Hematopoietic multipotent progenitor cell (in vitro differentiated cells): ENCODE measurements around the gene CCDC192. TPM values are rescaled to one million over a fixed set of nuclear protein-coding genes. Genes with fewer than 3 reads are reported as not detected.
A peak's percentile ranks its signal among the peaks of the same experiment; 100 is the strongest.

Source experiments
- DNase-seq, 3 donors: peaks; one replicate each; pipeline ENCODE4 v3.0.0-alpha.2; 2011 to 2015; ENCODE audit warnings: low read depth in 2 of 3, low spot score in 2 of 3
- total RNA-seq: library from RNA; depleted of rRNA; stranded (reverse); fragments of >200 nt; gene quantifications from one replicate; pipeline ENCODE4 v1.2.3, GENCODE V29; 2012

The CCDC192 gene
- total RNA-seq, 1 donor, result not detected

DNA sequence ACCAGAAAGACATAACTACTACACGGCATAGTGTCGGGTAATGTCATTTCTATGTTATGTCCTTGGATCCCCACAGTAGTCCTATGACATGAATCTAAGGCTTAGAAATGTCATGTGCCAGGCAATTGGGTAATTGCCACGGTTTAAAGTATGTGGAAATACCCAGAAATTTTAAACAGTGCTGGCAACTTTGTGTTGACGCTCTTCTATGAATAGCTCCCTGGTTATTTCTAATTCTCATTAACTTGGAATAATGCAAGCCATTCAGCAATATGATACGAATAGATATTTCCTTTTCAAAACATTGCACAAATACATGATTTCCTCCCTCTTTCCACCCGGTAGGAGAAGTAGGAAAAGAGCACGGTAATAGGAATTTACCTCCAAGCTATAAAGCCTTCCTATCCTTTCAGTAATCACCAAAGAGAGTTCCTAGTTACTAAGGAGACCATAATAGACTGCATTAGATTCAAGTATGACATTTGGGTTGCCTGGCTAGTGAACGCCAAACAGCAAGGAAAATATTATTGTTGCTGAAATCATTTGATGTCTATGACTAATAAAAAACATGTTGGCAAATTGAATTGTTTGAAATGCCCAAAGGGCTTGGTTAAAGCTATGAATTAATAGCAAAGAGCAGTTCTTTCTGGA, 168.4 kb downstream of the CCDC192 start:
- DNase-seq, result no peak

GRCh38 chr5:127872494-127872893, 169.3 kb downstream of the CCDC192 start:
- no peak for DNase-seq

GRCh38 chr5:127875235-127876021, 172.2 kb downstream of the CCDC192 start:
- DNase-seq, result peak in 2 of 3 donors; percentile 41 to 61

DNA sequence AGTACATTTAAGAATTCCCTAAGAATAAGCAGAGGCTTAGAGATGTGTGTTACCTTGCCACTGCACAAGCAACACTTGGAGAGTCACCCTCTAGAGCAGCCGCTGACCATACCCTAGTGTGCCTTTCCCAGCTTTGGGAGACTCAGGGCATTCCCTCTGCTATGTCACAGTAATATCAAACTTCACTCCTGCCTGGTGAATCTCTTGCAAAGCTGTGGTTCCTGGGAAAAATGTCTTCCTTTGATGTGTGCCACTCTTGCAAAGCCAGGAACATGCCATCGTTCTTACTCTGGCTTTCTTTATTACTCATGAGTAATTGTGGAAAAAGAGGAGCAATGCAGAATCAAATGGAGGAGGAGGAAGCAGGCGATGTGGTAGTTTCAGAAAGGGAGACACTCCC, 173.2 kb downstream of the CCDC192 start:
- no peak for DNase-seq

- peak in 2 of 3 donors; percentile 25 to 55 for DNase-seq
These were observed 175.1 kb downstream of the CCDC192 start for GRCh38 chr5:127878174-127878750.

- no peak for DNase-seq
These were observed 181.2 kb downstream of the CCDC192 start for GRCh38 chr5:127884416-127884815.

- DNase-seq, result no peak
These were observed 182.0 kb downstream of the CCDC192 start for GRCh38 chr5:127885176-127885575.

DNA sequence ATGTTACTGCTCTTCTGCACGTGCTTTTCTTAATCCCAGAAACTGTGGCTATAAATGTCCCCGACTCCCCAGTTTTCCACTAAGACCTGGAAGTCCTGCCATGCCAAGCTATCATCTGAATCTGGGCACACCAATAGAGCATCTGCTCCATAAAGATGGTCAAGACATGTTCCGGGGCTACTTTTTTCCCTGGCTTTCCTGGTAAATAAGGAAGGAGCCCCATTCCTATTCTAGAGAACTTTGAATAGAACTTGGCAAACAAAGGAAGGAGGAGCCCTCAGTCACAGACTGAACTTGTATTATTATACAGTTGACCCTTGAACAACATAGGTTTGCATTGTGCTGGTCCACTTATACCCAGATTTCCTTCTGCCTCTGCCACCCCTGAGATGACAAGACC, 182.9 kb downstream of the CCDC192 start:
- no peak for DNase-seq

- no peak for DNase-seq
These were observed 184.1 kb downstream of the CCDC192 start for GRCh38 chr5:127887282-127887681.

DNA sequence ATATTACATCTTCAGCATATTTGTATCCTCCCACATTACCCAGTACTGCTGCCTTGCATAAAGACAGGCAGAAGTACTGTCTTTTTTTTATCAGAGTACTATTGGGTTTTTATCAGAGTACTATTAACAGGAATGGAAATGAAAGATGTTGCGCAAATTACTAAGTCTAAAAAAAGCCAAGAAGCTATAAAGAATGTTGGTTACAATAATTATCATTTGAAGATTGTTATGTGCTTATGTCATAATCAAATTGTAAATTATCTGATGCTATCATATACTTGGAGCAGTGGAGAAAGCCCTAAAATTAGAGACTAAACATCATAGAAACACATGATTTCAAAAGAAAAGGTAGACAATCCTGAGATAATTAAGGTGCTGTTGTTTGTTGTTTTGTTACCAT, 188.8 kb downstream of the CCDC192 start:
- no peak for DNase-seq

DNA sequence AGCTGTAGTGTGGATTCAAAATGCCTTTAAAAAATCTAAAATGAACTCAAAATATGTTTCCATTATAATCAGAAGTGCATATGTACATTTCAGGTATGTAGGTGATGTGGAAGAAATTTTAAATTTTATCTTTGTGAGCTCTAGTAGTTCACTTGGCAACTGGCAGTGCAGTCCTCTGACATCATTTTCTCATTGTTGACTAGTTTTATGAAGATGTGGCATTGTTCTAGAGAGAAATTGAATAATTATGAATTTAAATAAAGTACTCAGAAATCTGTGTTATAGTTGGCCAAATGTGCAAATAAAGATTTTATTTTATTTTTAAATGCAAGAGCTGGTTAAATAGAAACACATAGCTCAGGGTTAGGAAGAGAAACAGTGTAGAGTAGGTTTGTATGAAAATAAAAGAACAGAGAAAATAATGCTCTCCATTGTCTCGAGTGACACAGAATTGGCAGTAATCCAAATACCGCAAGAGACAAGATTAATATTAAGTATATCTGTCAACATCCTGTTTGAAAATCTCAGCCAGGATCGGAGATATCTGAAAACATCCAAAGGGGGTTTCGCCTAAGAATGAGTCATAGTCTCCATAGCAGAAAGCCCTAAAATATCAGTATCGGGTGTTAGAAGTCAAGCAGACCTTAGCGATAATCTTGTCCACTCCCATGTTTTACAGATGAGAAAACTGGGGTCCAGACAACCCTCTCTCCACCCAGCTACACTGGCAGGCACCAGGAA, 189.4 kb downstream of the CCDC192 start:
- peak in 2 of 3 donors; percentile 12 to 19 for DNase-seq

DNA sequence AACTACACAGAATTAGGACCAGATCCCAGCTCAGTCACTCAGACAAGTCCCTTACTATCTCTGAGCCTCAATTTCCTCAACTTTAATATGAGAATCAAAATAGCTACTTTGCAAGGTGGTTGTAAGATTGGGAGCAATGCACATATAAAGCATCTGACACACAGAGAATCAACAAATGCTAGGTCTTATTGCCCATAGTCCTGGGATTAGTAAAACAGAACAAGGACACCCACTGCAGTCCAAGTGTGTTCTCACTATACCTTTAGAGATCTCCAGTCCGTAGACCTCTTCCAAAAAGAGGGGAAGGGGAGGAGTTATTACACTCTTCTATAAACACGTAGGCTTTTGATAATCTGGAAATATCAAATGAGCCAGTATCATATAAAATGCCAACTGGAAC, 190.0 kb downstream of the CCDC192 start:
- DNase-seq, result no peak

DNA sequence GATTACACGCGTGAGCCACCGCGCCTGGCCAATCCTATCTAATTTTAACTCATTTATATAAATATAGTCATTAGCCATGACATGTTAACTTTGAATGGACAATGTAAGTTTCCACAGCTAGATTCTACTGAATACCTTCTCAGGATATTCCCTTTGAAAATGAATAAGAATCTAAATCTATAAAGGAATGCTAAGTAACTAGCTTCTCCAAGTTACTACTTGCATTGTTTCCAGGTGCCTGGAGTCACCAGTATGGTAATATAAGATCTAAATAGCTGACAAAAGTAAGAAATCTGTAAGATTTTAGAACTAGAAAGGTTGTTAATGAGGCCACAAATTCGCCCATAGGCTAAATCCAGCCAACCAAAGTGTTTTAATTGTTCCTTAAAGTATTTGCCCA, 191.3 kb downstream of the CCDC192 start:
- no peak for DNase-seq

DNA sequence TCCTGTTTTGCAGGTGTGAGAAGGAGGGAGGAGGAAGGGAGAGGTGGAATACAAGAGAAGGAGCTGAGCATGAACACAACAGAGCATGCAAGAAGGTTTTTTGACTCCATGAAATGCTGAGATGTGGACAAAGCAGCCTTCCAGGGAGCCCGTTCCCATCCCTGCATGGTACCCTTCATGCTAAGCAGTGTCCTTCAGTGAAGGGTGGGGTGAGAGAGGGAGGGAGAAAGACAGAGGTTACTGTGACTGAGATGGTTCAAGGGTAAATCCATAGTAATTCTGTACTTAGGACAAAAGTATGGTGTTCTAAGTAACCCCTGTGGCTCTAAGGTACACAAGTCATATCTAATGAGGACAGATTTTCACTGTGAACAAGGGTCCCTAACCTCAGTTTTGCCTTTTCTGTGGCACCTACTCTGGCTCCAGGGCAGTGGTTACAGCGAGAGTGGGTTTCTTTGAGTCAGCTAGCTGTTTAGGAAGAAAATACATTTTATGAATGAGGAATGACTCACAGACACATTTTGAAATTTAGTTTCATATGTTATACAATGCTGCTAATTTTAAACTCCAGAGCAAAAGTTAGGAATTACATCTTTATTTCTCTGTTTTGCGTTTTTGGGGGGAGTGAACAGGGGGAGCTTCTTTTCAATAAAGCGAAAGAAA, 195.5 kb downstream of the CCDC192 start:
- no peak for DNase-seq

DNA sequence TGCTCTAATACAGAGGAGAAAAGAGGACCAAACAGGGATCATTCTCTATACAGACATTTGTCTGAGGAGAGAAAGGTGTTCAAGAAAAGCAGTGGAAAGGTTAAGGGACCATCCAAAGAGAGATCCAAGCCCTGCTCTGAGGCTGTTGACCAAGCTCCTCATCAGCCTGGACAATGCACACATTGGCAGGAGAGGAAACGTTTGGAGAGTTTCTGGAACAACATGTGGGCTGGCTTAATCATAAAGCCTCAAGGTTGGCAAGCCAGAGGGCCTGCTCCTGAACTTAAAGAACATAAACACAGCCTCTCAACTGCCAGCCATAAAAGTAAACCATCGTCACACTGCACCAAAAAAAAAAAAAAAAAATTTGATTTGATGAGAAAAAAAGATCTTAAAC, 196.0 kb downstream of the CCDC192 start:
- DNase-seq, result no peak

- DNase-seq, result no peak
These were observed 203.5 kb downstream of the CCDC192 start for GRCh38 chr5:127906562-127907204.

DNA sequence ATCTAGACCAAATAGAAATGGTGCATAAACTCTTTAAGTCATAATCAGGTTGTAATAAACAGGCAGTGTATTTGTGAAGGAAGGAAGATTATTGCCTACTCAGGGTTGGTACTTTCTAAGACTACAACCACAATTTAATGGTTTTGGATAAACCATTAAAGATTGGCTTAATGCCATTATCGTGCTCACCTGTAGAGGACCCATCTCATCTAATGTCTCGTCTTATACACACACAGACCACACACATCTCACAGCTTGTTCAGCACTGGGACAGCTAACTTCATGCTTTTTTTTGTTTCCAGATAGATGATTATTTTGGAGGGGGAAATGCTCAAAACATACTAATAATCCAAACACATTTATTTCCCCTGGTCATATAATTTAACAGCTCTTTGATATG, 204.7 kb downstream of the CCDC192 start:
- DNase-seq, result no peak

- DNase-seq, result peak in 2 of 3 donors; percentile 38 to 70
These were observed 205.9 kb downstream of the CCDC192 start for GRCh38 chr5:127909066-127909465.

DNA sequence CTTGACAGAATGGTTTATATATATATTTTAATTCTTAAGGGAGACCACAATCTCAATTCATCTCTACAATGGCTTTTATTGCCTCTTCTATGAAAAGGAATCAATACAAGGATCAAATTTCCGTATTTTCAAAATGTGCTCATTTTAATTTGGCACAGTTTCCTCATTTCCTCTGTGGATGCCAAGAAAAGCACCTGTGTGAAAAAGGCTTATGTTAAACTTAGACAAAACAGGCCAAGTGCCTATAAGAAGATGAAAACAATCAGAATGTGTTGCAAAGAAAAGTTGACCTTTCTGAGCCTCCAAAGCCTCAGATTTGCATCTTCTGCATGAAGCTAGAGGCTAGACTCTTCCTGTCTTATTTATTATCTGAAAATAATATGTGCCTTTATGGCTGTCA, 206.6 kb downstream of the CCDC192 start:
- DNase-seq, result no peak

DNA sequence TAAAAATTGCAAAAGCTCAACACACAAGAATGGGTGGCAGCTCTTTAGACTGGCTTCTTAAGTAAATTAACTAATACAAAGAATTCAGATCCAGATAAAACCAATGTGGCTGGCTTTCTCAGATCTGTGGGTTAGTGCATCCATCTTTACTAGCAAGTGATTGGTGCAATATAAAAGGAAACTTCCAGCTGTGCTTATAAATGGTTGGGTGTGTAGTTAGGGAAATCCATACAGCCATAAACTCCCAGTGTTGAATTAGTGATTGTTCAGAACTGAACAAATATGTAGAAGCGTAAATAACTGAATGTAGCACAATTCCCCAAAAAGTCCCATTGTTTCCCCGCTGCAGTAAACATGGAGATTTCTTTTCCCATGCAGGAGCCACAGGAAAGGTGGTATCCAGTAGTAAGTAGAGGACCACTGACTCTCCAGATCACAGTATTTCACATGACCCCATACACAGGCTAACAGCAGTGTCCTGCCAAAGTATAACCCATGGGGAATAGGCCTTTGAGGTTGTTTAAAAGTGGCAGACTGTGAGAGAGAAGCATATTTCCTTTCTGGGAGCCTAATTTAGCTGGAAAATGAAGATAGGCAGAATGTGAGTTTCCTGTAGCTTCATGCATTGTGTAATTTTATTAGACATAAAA, 207.2 kb downstream of the CCDC192 start:
- DNase-seq, result no peak
